T-helper 17 cell (primary cell): ENCODE results near the gene GAGE13. TPM values are rescaled to one million over a fixed set of nuclear protein-coding genes. Genes with fewer than 3 reads are reported as not detected.
"Not testable (repeated sequence)": the region's sequence is repeated elsewhere in the genome, so short reads cannot be mapped to it uniquely, and the experiment has no call there.

ENCODE experiments used
- ATAC-seq: fragments of 150-1000 bp; cut with Tn5 transposase; 2 replicates; pipeline ENCODE4 v1.10.0; 2021; ENCODE audit warnings: mild to moderate bottlenecking, moderate library complexity
- DNase-seq, 3 donors: peaks; one replicate each; pipeline versions ENCODE4 v3.0.0 to v3.0.0-alpha.2; 2020 to 2021
- H3K9me3 ChIP-seq: one replicate; pipeline ENCODE4 v1.7.0; 2013; ENCODE audit warnings: low read length, mild to moderate bottlenecking; ENCODE audit not compliant: control insufficient read depth, poor library complexity, severe bottlenecking
- H3K27ac Mint-ChIP-seq: one replicate; pipeline ENCODE4 v1.8.0; 2022; ENCODE audit warnings: mild to moderate bottlenecking, moderate library complexity, mixed read lengths
- H3K27me3 Mint-ChIP-seq: one replicate; pipeline ENCODE4 v1.8.0; 2022; ENCODE audit warnings: mixed read lengths
- H3K36me3 Mint-ChIP-seq: one replicate; pipeline ENCODE4 v1.8.0; 2022; ENCODE audit warnings: low read depth, mixed read lengths
- H3K4me1 Mint-ChIP-seq: one replicate; pipeline ENCODE4 v1.8.0; 2022; ENCODE audit warnings: mild to moderate bottlenecking, mixed read lengths
- H3K4me3 Mint-ChIP-seq: one replicate; pipeline ENCODE4 v1.8.0; 2022; ENCODE audit warnings: mild to moderate bottlenecking, moderate library complexity, mixed read lengths
- total RNA-seq, 4 donors: library from RNA in 2 of 4; stranded (reverse) in 2 of 4; gene quantifications; one replicate each; pipeline ENCODE4 v1.2.3 and lab custom pipeline; 2022 to 2026

GAGE13 gene
- total RNA-seq, 2 donors from 2014 or later: not detected

DNA sequence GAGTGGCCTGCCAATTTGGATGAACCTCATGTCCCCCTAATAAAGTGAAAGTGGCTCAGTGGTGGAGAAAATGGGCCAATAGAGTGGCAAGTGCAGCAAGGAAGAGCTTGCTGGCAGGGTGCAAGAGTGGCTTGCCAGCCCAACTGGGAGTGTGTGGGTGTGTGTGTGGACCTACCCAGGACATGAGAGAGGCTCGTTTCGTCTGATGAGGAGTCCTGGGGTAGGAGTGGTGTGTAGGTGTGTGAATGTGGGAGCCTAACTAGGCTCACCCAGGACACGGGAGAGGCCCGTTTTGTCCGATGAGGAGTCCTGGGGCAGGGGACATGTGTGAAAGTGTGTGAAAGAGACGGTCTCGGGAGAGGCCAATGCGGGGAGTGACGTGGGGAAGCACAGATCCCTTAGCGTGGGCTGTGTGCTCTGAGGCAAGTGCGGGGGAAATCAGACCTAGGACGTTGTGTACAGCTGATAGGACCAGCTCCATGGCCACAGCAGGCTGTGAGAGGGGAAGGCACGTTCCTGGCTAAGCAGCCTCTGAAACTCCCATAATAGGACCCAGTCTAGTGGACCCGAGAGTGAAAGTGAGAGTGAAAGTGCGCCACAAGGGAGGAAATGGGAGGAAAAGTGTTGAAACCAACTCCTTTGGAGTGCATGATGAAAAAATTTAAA, 22.6 kb upstream of the GAGE13 start:
- peaks cover 13% of the 10 kb centered on the region for H3K4me1 Mint-ChIP-seq
- no peaks in the 10 kb centered on the region for H3K27me3 Mint-ChIP-seq
- DNase-seq (no peak), ATAC-seq (peak; percentile 58)
- H3K36me3 Mint-ChIP-seq: peaks cover 2% of the 10 kb centered on the region
- H3K9me3 ChIP-seq: no peaks in the 10 kb centered on the region
- peak overlapping the region; percentile 97 for H3K27ac Mint-ChIP-seq
- peak overlapping the region; percentile 94 for H3K4me3 Mint-ChIP-seq

DNA sequence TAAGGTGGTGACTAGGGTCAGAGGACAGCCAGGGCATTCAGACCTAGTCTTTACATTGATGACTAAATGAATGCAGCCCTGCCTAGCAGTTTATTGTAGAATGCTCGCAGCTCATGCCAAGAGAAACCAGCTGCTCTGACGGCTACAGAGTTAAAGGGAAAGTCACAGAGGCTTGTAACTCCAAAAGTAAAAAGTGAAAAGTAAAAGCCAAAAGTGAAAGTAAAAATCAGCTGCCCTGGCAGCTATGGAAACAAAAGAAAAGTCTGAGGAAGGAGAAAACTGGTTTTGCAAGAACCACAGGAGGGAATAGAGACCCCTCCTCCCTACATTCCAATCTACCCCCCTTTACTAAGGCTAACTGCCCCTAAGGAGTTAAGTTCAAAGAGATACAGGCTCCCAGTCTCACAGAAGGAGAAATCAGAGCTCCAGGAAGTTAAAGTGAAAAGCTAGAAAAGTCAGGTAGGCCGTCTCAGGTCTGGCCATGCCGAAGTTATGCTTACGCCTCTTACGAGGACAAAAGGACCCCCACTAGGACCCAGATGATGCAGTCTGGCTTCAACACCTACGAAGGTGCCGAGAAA, 21.9 kb upstream of the GAGE13 start:
- H3K4me3 Mint-ChIP-seq: peak overlapping the region; percentile 94
- no peak for DNase-seq
- no peaks in the 10 kb centered on the region for H3K27me3 Mint-ChIP-seq
- peak; percentile 60 for ATAC-seq
- peaks cover 13% of the 10 kb centered on the region for H3K4me1 Mint-ChIP-seq
- peak overlapping the region; percentile 97 for H3K27ac Mint-ChIP-seq
- H3K9me3 ChIP-seq: no peaks in the 10 kb centered on the region
- H3K36me3 Mint-ChIP-seq: peaks cover 2% of the 10 kb centered on the region

DNA sequence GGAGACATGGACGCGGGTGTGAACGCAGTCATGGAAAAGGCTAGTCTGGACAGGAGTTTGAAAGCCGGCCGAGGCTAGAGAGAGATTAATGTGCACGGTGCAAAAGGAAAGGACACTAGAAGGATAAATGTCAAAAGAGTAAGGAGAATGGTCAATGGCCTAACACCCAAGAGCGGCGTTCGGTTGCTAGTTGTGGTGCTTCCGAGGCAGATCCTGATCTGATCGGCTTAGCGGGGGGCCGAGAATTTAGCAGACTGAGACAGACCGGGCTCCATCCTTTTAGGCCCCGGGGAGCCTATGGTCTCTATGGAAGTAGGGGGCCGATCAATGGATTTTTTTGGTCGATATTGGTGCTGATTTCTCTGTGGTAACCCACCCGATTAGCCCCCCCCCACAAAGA, 21.0 kb upstream of the GAGE13 start:
- H3K27ac Mint-ChIP-seq: peak overlapping the region; percentile 97
- DNase-seq: no peak
- peaks cover 2% of the 10 kb centered on the region for H3K36me3 Mint-ChIP-seq
- H3K27me3 Mint-ChIP-seq: no peaks in the 10 kb centered on the region
- no peak for ATAC-seq
- H3K9me3 ChIP-seq: no peaks in the 10 kb centered on the region
- peaks cover 13% of the 10 kb centered on the region for H3K4me1 Mint-ChIP-seq
- H3K4me3 Mint-ChIP-seq: peak overlapping the region; percentile 67

DNA sequence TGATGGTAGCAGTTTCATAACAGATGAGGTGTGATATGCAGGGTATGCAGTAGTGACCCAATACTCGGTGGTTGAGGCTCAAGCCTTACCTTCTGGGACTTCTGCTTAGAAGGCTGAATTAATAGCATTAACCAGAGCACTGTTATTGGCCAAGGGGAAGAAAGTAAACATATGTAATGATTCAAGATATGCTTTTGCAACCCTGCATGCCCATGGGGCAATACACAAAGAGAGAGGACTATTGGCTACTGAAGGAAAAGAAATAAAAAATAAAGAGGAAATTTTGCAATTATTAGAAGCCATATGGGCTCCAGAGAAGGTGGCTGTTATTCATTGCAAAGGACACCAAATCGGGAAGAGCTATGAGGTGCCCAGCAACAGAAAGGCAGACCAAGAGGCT, 19.2 kb upstream of the GAGE13 start:
- no peak for DNase-seq

DNA sequence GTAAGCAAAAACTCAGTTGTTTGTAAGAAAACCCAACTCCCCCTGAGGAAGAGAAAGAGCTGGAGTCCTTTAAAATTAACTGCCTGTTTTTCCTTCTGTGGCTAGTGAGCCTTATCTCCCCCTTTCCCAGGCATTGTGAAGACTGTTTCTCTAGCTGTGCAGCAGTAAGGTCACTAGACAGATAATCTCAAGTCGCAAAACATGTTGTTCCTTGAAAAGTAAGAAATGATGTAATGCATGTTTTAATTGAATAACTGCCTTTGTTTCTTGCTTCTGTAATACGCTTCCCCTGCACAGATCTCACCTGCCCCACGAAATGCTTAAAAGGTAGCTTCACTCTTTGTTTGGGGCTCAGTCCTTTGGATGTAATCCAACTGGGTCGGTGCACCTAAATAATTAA, 15.3 kb upstream of the GAGE13 start:
- H3K27me3 Mint-ChIP-seq: no peaks in the 10 kb centered on the region
- H3K4me3 Mint-ChIP-seq: no peak overlapping the region
- ATAC-seq: no peak
- no peaks in the 10 kb centered on the region for H3K36me3 Mint-ChIP-seq
- no peak for DNase-seq
- H3K9me3 ChIP-seq: no peaks in the 10 kb centered on the region
- H3K4me1 Mint-ChIP-seq: no peaks in the 10 kb centered on the region
- H3K27ac Mint-ChIP-seq: no peak overlapping the region

More for the DNA sequence above, 19.2 kb upstream of the GAGE13 start:
- H3K9me3 ChIP-seq: no peaks in the 10 kb centered on the region
- peaks cover 13% of the 10 kb centered on the region for H3K4me1 Mint-ChIP-seq
- peaks cover 2% of the 10 kb centered on the region for H3K36me3 Mint-ChIP-seq
- no peaks in the 10 kb centered on the region for H3K27me3 Mint-ChIP-seq
- ATAC-seq: no peak
- H3K4me3 Mint-ChIP-seq: no peak overlapping the region
- H3K27ac Mint-ChIP-seq: no peak overlapping the region

DNA sequence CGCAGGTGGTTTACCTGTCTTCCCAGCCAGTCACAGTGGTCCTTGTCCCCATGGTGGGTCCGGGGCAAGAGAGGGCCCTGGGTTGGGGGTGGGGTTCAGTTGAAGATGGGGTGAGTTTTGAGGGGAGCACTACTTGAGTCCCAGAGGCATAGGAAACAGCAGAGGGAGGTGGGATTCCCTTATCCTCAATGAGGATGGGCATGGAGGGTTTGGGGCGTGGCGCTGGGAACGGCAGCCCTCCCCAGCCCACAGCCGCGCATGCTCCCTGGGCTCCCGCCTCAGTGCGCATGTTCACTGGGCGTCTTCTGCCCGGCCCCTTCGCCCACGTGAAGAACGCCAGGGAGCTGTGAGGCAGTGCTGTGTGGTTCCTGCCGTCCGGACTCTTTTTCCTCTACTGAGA, 9.6 kb upstream of the GAGE13 start, which contains the start of gene GAGE12J:
Gene GAGE12J (plus strand): TSS at position 301 of the 400 bp plus-strand sequence. CDS start 1,157 bp downstream, outside the sequence.
- not testable (repeated sequence) for H3K4me1 Mint-ChIP-seq, H3K27ac Mint-ChIP-seq, ATAC-seq, H3K4me3 Mint-ChIP-seq, H3K27me3 Mint-ChIP-seq, DNase-seq, H3K9me3 ChIP-seq, H3K36me3 Mint-ChIP-seq

DNA sequence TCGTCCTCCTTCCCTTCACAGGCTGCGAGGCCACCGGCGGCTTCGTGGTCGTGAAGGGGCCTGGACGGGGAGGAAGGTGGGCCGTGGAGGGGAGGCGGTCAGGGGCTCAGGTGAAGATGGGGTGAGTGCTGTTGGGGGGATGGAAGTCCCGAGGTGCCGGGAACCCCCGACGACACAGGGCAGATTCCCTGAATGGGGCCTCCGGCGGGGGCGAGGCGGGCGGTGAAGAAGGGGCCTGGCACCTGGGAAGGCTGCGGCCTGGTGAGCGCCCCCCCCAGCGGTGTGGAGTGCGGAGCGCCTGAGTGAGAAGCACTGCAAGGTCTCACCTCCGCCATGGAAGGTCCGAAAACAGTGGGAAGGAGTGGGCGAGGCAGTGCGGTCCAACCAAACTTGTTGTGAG, 9.1 kb upstream of the GAGE13 start:
- H3K9me3 ChIP-seq, H3K27me3 Mint-ChIP-seq, ATAC-seq, H3K4me3 Mint-ChIP-seq, H3K36me3 Mint-ChIP-seq, H3K27ac Mint-ChIP-seq, H3K4me1 Mint-ChIP-seq, DNase-seq: not testable (repeated sequence)

DNA sequence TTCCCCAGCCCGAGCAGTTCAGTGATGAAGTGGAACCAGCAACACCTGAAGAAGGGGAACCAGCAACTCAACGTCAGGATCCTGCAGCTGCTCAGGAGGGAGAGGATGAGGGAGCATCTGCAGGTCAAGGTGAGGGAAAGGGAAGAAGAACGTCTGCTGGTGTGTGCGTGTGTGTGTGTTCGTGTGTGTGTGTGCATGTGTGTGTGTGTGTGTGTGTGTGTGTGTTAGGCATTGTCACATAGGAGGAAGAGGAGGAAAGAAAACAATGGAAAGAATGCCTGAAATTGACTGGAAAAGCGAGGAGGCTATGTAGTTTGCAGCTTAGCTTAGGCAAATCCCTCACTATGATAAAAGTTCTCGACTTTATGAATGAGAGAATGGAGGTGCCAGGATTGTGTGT, 7.6 kb upstream of the GAGE13 start:
- not testable (repeated sequence) for H3K4me1 Mint-ChIP-seq, H3K27ac Mint-ChIP-seq, DNase-seq, H3K9me3 ChIP-seq, H3K36me3 Mint-ChIP-seq, H3K27me3 Mint-ChIP-seq, ATAC-seq, H3K4me3 Mint-ChIP-seq

DNA sequence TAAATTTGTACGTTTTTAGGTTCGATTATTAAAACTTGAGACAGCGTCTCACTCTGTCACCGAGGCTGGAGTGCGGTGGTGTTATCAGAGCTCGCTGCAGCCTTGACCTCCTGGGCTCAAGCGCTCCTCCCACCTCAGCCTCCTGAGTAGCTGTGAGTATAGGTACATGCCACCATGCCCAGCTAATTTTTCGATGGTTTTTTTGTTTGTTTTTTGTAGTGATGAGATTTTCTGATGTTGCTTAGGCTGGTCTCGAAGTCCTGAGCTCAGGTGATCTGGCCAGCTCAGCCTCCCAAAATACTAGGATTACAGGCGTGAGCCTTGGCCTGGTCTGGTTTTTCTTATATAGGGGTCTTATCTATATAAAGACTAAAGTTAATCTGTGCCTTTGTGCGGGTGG, 961 bp upstream of the GAGE13 start:
- not testable (repeated sequence) for H3K4me3 Mint-ChIP-seq, H3K36me3 Mint-ChIP-seq, ATAC-seq

DNA sequence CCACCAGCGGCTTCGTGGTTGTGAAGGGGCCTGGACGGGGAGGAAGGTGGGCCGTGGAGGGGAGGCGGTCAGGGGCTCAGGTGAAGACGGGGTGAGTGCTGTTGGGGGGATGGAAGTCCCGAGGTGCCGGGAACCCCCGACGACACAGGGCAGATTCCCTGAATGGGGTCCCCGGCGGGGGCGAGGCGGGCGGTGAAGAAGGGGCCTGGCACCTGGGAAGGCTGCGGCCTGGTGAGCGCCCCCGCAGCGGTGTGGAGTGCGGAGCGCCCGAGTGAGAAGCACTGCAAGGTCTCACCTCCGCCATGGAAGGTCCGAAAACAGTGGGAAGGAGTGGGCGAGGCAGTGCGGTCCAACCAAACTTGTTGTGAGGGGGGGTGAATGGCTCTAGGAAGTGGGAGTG, 459 bp downstream of the GAGE13 start:
- not testable (repeated sequence) for DNase-seq, H3K27ac Mint-ChIP-seq

More for the DNA sequence above, 961 bp upstream of the GAGE13 start:
- DNase-seq, H3K9me3 ChIP-seq, H3K4me1 Mint-ChIP-seq, H3K27me3 Mint-ChIP-seq, H3K27ac Mint-ChIP-seq: not testable (repeated sequence)

DNA sequence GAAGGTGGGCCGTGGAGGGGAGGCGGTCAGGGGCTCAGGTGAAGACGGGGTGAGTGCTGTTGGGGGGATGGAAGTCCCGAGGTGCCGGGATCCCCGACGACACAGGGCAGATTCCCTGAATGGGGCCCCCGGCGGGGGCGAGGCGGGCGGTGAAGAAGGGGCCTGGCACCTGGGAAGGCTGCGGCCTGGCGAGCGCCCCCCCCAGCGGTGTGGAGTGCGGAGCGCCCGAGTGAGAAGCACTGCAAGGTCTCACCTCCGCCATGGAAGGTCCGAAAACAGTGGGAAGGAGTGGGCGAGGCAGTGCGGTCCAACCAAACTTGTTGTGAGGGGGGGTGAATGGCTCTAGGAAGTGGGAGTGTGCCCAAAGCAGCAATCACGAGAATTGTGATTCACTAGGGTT, 10.1 kb downstream of the GAGE13 start:
- H3K27ac Mint-ChIP-seq, H3K9me3 ChIP-seq, H3K36me3 Mint-ChIP-seq, H3K4me3 Mint-ChIP-seq, H3K4me1 Mint-ChIP-seq, H3K27me3 Mint-ChIP-seq, ATAC-seq: not testable (repeated sequence)
- peak in 1 of 3 donors; percentile 27 for DNase-seq

More for the DNA sequence above, 459 bp downstream of the GAGE13 start:
- not testable (repeated sequence) for H3K27me3 Mint-ChIP-seq, H3K36me3 Mint-ChIP-seq, H3K4me1 Mint-ChIP-seq, H3K4me3 Mint-ChIP-seq, H3K9me3 ChIP-seq, ATAC-seq

DNA sequence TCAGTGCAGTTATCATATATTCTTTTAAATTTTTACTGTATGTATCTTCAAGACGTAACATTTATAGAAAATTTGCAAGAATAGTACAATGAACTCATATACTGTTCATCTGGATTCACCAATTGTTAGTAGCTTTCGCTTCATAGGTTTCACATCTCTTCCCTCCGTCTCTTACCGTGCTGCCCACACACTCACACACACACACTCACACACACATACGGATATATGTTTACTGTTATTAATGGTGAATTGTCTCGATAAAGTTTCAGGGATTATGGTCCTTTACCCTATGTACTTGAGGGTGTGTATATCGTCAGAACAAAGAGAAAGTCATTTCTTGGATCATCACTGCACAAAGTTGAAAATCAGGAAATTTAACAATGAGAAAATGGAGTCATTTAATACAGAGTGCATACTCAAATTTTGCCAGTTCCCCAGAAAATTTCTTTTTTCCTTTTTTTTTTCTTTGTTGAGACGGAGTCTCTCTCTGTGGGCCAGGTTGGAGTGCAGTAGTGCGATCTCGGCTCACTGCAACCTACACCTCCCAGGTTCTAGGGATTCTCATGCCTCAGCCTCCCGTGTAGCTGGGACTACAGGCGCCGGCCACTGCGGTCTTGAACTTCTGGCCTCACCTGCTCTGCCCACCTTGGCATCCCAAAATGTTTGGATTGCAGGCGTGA, 13.3 kb downstream of the GAGE13 start:
- not testable (repeated sequence) for H3K27ac Mint-ChIP-seq, H3K9me3 ChIP-seq, H3K4me1 Mint-ChIP-seq, H3K36me3 Mint-ChIP-seq, ATAC-seq, DNase-seq, H3K27me3 Mint-ChIP-seq, H3K4me3 Mint-ChIP-seq

DNA sequence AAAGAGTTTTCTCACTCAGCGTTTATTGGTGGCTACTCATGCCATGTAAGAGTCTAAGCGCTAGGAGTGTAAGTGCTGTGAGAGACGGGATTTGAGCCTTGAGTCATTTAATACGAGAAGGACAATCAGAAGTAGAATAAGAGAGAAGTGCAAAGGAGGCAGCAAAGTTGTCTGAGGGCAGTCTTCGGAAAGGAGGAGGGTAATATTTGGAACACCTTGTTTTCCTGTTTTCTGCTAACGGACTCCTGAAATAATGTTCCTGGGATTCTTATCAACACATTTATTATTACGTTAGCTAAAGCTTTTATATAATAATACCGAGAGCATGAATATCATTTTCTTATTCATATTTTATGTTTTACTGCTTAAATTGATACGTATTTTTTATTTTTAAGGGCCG, 14.0 kb downstream of the GAGE13 start:
- H3K27me3 Mint-ChIP-seq, DNase-seq, H3K36me3 Mint-ChIP-seq, ATAC-seq, H3K27ac Mint-ChIP-seq, H3K4me3 Mint-ChIP-seq, H3K4me1 Mint-ChIP-seq, H3K9me3 ChIP-seq: not testable (repeated sequence)
